Adipocyte (in vitro differentiated cells): ENCODE measurements around the gene JAML.
"Not testable (repeated sequence)": the region's sequence is repeated elsewhere in the genome, so short reads cannot be mapped to it uniquely, and the experiment has no call there.

ENCODE experiments used
- DNase-seq: peaks from one replicate; pipeline ENCODE4 v3.0.0-alpha.2; 2015; ENCODE audit warnings: low read depth
- H3K27me3 ChIP-seq: replicated peaks from 2 replicates; pipeline ENCODE4 v1.7.0; 2013; ENCODE audit warnings: mild to moderate bottlenecking, low read length, moderate library complexity; ENCODE audit not compliant: control insufficient read depth, insufficient read depth
- H3K36me3 ChIP-seq: 2 replicates; pipeline ENCODE4 v1.7.0; 2013; ENCODE audit warnings: low read length, mild to moderate bottlenecking, moderate library complexity; ENCODE audit not compliant: control insufficient read depth, insufficient read depth, severe bottlenecking
- H3K4me1 ChIP-seq: 2 replicates; pipeline ENCODE4 v1.7.0; 2013; ENCODE audit warnings: mild to moderate bottlenecking, low read length, moderate library complexity; ENCODE audit not compliant: control insufficient read depth, insufficient read depth
- H3K4me3 ChIP-seq: 2 replicates; pipeline ENCODE4 v1.7.0; 2013; ENCODE audit warnings: mild to moderate bottlenecking, low read length, moderate library complexity
- H3K9ac ChIP-seq: 2 replicates; pipeline ENCODE4 v1.7.0; 2013; ENCODE audit warnings: mild to moderate bottlenecking, low read length, moderate library complexity
- H3K9me3 ChIP-seq: 2 replicates; pipeline ENCODE4 v1.7.0; 2013; ENCODE audit warnings: mild to moderate bottlenecking, low read length, moderate library complexity; ENCODE audit not compliant: control insufficient read depth

The JAML gene

GRCh38 chr11:118202599-118203422, 22.0 kb downstream of the JAML start:
- DNase-seq: no peak
- Histone ChIP-seq H3K4me3 (no peak overlapping the region), H3K4me1 (peaks cover 4% of the 10 kb centered on the region), H3K9ac (no peak overlapping the region), H3K36me3 (no peaks in the 10 kb centered on the region), H3K27me3 (peaks cover 61% of the 10 kb centered on the region), H3K9me3 (no peaks in the 10 kb centered on the region)

- peaks cover 4% of the 10 kb centered on the region for H3K4me1 ChIP-seq
- H3K36me3 ChIP-seq: no peaks in the 10 kb centered on the region
- no peaks in the 10 kb centered on the region for H3K9me3 ChIP-seq
- H3K9ac ChIP-seq: no peak overlapping the region
- H3K4me3 ChIP-seq: no peak overlapping the region
- no peak for DNase-seq
- H3K27me3 ChIP-seq: peaks cover 58% of the 10 kb centered on the region
These were observed 22.8 kb downstream of the JAML start for GRCh38 chr11:118201966-118202365.

- Histone ChIP-seq H3K9ac (no peak overlapping the region), H3K27me3 (peaks cover 52% of the 10 kb centered on the region), H3K9me3 (no peaks in the 10 kb centered on the region), H3K4me3 (no peak overlapping the region), H3K36me3 (no peaks in the 10 kb centered on the region), H3K4me1 (no peaks in the 10 kb centered on the region)
- DNase-seq: no peak
These were observed 23.7 kb downstream of the JAML start for GRCh38 chr11:118200901-118201680.

GRCh38 chr11:118200497-118200896, 24.3 kb downstream of the JAML start:
- no peak overlapping the region for H3K9ac ChIP-seq
- peaks cover 1% of the 10 kb centered on the region for H3K4me1 ChIP-seq
- no peak for DNase-seq
- no peaks in the 10 kb centered on the region for H3K9me3 ChIP-seq
- H3K27me3 ChIP-seq: peaks cover 46% of the 10 kb centered on the region
- no peak overlapping the region for H3K4me3 ChIP-seq
- no peaks in the 10 kb centered on the region for H3K36me3 ChIP-seq

GRCh38 chr11:118199135-118199534, 25.7 kb downstream of the JAML start:
- no peak for DNase-seq
- H3K9me3 ChIP-seq: no peaks in the 10 kb centered on the region
- no peak overlapping the region for H3K9ac ChIP-seq
- no peaks in the 10 kb centered on the region for H3K36me3 ChIP-seq
- peaks cover 9% of the 10 kb centered on the region for H3K4me1 ChIP-seq
- no peak overlapping the region for H3K4me3 ChIP-seq
- H3K27me3 ChIP-seq: peaks cover 39% of the 10 kb centered on the region

- peak; percentile 84 for DNase-seq
- Histone ChIP-seq H3K36me3 (no peaks in the 10 kb centered on the region), H3K4me1 (peaks cover 9% of the 10 kb centered on the region), H3K9me3 (no peaks in the 10 kb centered on the region), H3K27me3 (peaks cover 31% of the 10 kb centered on the region), H3K9ac (peak overlapping the region; percentile 55), H3K4me3 (no peak overlapping the region)
These were observed 26.4 kb downstream of the JAML start for GRCh38 chr11:118198370-118198769.

- peak overlapping the region; percentile 36 for H3K9ac ChIP-seq
- peaks cover 8% of the 10 kb centered on the region for H3K27me3 ChIP-seq
- no peak overlapping the region for H3K4me3 ChIP-seq
- DNase-seq: peak; percentile 80
- H3K4me1 ChIP-seq: peaks cover 9% of the 10 kb centered on the region
- no peaks in the 10 kb centered on the region for H3K36me3 ChIP-seq
- H3K9me3 ChIP-seq: no peaks in the 10 kb centered on the region
These were observed 29.8 kb downstream of the JAML start for GRCh38 chr11:118194835-118195627.

GRCh38 chr11:118193910-118194566, 30.8 kb downstream of the JAML start:
- H3K9ac ChIP-seq: no peak overlapping the region
- no peaks in the 10 kb centered on the region for H3K36me3 ChIP-seq
- H3K27me3 ChIP-seq: peaks cover 8% of the 10 kb centered on the region
- no peak for DNase-seq
- no peak overlapping the region for H3K4me3 ChIP-seq
- H3K9me3 ChIP-seq: no peaks in the 10 kb centered on the region
- H3K4me1 ChIP-seq: peaks cover 9% of the 10 kb centered on the region

GRCh38 chr11:118192817-118193216, 32.0 kb downstream of the JAML start:
- H3K27me3 ChIP-seq, H3K4me3 ChIP-seq, H3K9ac ChIP-seq, DNase-seq, H3K4me1 ChIP-seq, H3K9me3 ChIP-seq, H3K36me3 ChIP-seq: not testable (repeated sequence)

GRCh38 chr11:118190942-118191506, 33.8 kb downstream of the JAML start:
- not testable (repeated sequence) for H3K27me3 ChIP-seq, H3K9ac ChIP-seq, H3K36me3 ChIP-seq, DNase-seq, H3K4me1 ChIP-seq, H3K9me3 ChIP-seq, H3K4me3 ChIP-seq
